ENCODE results near the gene PPM1J. TPM values are rescaled to one million over a fixed set of nuclear protein-coding genes. Genes with fewer than 3 reads are reported as not detected.

The PPM1J gene
- total and polyA plus RNA-seq, 2 experiments from 2014 or later, result 0.54 to 1.5 TPM

- in situ Hi-C loops (cut with MboI), result no loop called here
- no peaks in the 10 kb centered on the region for H3K79me2 ChIP-seq (ENCODE audit: insufficient read depth)
- 85 to 92% methylated on average over 7 of the region's 7 CpGs for WGBS, 2 experiments (ENCODE audit: low coverage in 1 of 2, low lambda C conversion rate in 2 of 2, missing lambda C conversion rate in 2 of 2)
- H3K9me3 ChIP-seq (ENCODE audit: low read depth), result no peaks in the 10 kb centered on the region
- no peak overlapping the region for H3K4me2 ChIP-seq (ENCODE audit: unreplicated experiment)
- H3K9ac ChIP-seq, result no peak overlapping the region
- H2AFZ ChIP-seq, result no peak overlapping the region
- H3K36me3 ChIP-seq (ENCODE audit: low read depth), result no peaks in the 10 kb centered on the region
- H3K9me2 ChIP-seq (ENCODE audit: insufficient read depth), result no peaks in the 10 kb centered on the region
- no peaks in the 10 kb centered on the region for H4K20me1 ChIP-seq (ENCODE audit: insufficient read depth)
- H3K27me3 ChIP-seq (replicated peaks; ENCODE audit: insufficient read depth), result no peaks in the 10 kb centered on the region
- H3F3A ChIP-seq (ENCODE audit: insufficient read depth), result peaks cover 11% of the 10 kb centered on the region
- TF ChIP-seq EZH2phosphoT487 (IDR thresholded peaks at IDR 0.05; ENCODE audit: insufficient read depth, low read depth) (no peak), EZH2 (IDR thresholded peaks at IDR 0.05; ENCODE audit: insufficient read depth, poor library complexity, severe bottlenecking) (no peak)
- H3K4me3 ChIP-seq, result no peak overlapping the region
- DNase-seq, result no peak
- H3K4me1 ChIP-seq (ENCODE audit: insufficient read depth), result peaks cover 10% of the 10 kb centered on the region
- no peak overlapping the region for H3K27ac ChIP-seq
Observed at GRCh38 chr1:112712191-112712590, 2.9 kb downstream of the PPM1J start.

DNA sequence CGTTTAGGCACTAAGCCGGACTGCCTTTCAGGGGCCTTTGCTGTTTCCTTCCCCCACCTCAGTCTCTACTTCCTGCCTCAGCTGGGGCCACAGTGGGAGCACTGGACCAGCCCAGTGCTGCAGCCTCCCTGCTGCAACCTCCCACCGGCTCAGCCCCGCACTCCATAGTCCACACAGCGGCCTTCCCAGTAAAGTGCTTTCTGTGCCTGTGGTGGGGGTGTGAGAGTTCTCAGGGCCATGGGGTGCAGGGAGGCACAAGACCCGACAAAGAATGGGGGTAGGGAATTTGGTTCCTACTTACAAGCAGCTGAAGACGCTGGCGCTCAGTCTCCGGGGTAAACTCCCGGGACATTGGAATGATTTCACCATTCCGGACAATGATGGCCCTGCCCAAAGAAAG, 3.5 kb downstream of the PPM1J start:
- H3K36me3 ChIP-seq (ENCODE audit: low read depth), result no peaks in the 10 kb centered on the region

DNA sequence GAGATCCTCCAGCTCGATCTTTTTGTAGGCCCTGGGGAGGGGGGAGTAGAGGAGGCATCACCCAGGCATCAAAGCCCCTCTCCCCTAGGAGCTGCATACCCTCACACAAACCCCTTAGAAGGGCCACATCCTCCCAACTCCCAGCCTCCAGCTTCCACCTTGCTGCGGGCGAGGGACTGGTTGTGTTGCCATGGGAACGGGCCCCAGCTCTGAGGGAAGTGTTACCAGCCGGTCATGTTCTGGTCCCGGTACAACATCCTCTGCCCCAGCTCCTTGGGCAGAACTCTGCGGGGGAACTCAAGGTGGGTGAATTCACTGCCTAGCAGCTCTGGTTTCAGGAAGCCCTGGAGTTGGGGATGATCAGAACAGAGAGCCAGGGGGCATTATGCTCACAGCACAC, 4.1 kb downstream of the PPM1J start:
- Histone ChIP-seq H3K4me3 (no peak overlapping the region), H3K4me2 (ENCODE audit: unreplicated experiment) (no peak overlapping the region), H3F3A (ENCODE audit: insufficient read depth) (peaks cover 10% of the 10 kb centered on the region), H2AFZ (no peak overlapping the region), H3K9me3 (ENCODE audit: low read depth) (no peaks in the 10 kb centered on the region), H3K9ac (no peak overlapping the region), H3K79me2 (ENCODE audit: insufficient read depth) (peaks cover 8% of the 10 kb centered on the region), H3K27ac (no peak overlapping the region), H3K36me3 (ENCODE audit: low read depth) (no peaks in the 10 kb centered on the region), H3K9me2 (ENCODE audit: insufficient read depth) (no peaks in the 10 kb centered on the region), H3K4me1 (ENCODE audit: insufficient read depth) (peaks cover 8% of the 10 kb centered on the region), H3K27me3 (replicated peaks; ENCODE audit: insufficient read depth) (no peaks in the 10 kb centered on the region), H4K20me1 (ENCODE audit: insufficient read depth) (no peaks in the 10 kb centered on the region)
- in situ Hi-C loops (cut with MboI), result no loop called here
- WGBS, 2 experiments (ENCODE audit: low coverage in 1 of 2, low lambda C conversion rate in 2 of 2, missing lambda C conversion rate in 2 of 2), result 70 to 72% methylated on average over 7 of the region's 7 CpGs
- no peak for TF ChIP-seq EZH2 (IDR thresholded peaks at IDR 0.05; ENCODE audit: insufficient read depth, poor library complexity, severe bottlenecking)
- TF ChIP-seq EZH2phosphoT487 (IDR thresholded peaks at IDR 0.05; ENCODE audit: insufficient read depth, low read depth), result no peak
- no peak for DNase-seq

More for the DNA sequence above, 3.5 kb downstream of the PPM1J start:
- Histone ChIP-seq H3K27me3 (replicated peaks; ENCODE audit: insufficient read depth) (no peaks in the 10 kb centered on the region), H3K79me2 (ENCODE audit: insufficient read depth) (peaks cover 2% of the 10 kb centered on the region), H4K20me1 (ENCODE audit: insufficient read depth) (no peaks in the 10 kb centered on the region), H3K9ac (no peak overlapping the region), H3K4me1 (ENCODE audit: insufficient read depth) (peaks cover 10% of the 10 kb centered on the region), H3K4me2 (ENCODE audit: unreplicated experiment) (no peak overlapping the region), H3K9me2 (ENCODE audit: insufficient read depth) (no peaks in the 10 kb centered on the region), H3F3A (ENCODE audit: insufficient read depth) (peaks cover 11% of the 10 kb centered on the region), H3K4me3 (no peak overlapping the region), H2AFZ (no peak overlapping the region), H3K9me3 (ENCODE audit: low read depth) (no peaks in the 10 kb centered on the region), H3K27ac (no peak overlapping the region)
- TF ChIP-seq EZH2phosphoT487 (IDR thresholded peaks at IDR 0.05; ENCODE audit: insufficient read depth, low read depth), result no peak
- TF ChIP-seq EZH2 (IDR thresholded peaks at IDR 0.05; ENCODE audit: insufficient read depth, poor library complexity, severe bottlenecking), result no peak
- DNase-seq, result no peak
- in situ Hi-C loops (cut with MboI), result no loop called here
- WGBS, 2 experiments (ENCODE audit: low coverage in 1 of 2, low lambda C conversion rate in 2 of 2, missing lambda C conversion rate in 2 of 2), result 81 to 86% methylated on average over 11 of the region's 11 CpGs

- WGBS, 2 experiments (ENCODE audit: low coverage in 1 of 2, low lambda C conversion rate in 2 of 2, missing lambda C conversion rate in 2 of 2), result 93 to 94% methylated on average over 3 of the region's 3 CpGs
- Histone ChIP-seq H3K79me2 (ENCODE audit: insufficient read depth) (peaks cover 13% of the 10 kb centered on the region), H3K9me2 (ENCODE audit: insufficient read depth) (no peaks in the 10 kb centered on the region), H3K9ac (no peak overlapping the region), H3K36me3 (ENCODE audit: low read depth) (no peaks in the 10 kb centered on the region), H3K4me3 (no peak overlapping the region), H2AFZ (no peak overlapping the region), H3K27ac (no peak overlapping the region), H3K27me3 (replicated peaks; ENCODE audit: insufficient read depth) (no peaks in the 10 kb centered on the region), H3K4me1 (ENCODE audit: insufficient read depth) (0 out of 2 replicates have a peak, but pooled peaks cover 6% of the 10 kb centered on the region), H3K4me2 (ENCODE audit: unreplicated experiment) (no peak overlapping the region), H3F3A (ENCODE audit: insufficient read depth) (peaks cover 11% of the 10 kb centered on the region), H3K9me3 (ENCODE audit: low read depth) (no peaks in the 10 kb centered on the region), H4K20me1 (ENCODE audit: insufficient read depth) (no peaks in the 10 kb centered on the region)
- no peak for DNase-seq
- TF ChIP-seq EZH2phosphoT487 (IDR thresholded peaks at IDR 0.05; ENCODE audit: insufficient read depth, low read depth), result no peak
- no peak for TF ChIP-seq EZH2 (IDR thresholded peaks at IDR 0.05; ENCODE audit: insufficient read depth, poor library complexity, severe bottlenecking)
- in situ Hi-C loops (cut with MboI), result no loop called here
Observed at GRCh38 chr1:112710586-112710985, 4.5 kb downstream of the PPM1J start.

- H3K9me2 ChIP-seq (ENCODE audit: insufficient read depth), result no peaks in the 10 kb centered on the region
- H3K4me1 ChIP-seq (ENCODE audit: insufficient read depth), result 0 out of 2 replicates have a peak, but pooled peaks cover 6% of the 10 kb centered on the region
- in situ Hi-C loops (cut with MboI), result no loop called here
- H3K4me3 ChIP-seq, result no peak overlapping the region
- DNase-seq, result no peak
- no peak for TF ChIP-seq EZH2phosphoT487 (IDR thresholded peaks at IDR 0.05; ENCODE audit: insufficient read depth, low read depth)
- TF ChIP-seq EZH2 (IDR thresholded peaks at IDR 0.05; ENCODE audit: insufficient read depth, poor library complexity, severe bottlenecking), result no peak
- H3K27ac ChIP-seq, result no peak overlapping the region
- peaks cover 17% of the 10 kb centered on the region for H3K79me2 ChIP-seq (ENCODE audit: insufficient read depth)
- H2AFZ ChIP-seq, result no peak overlapping the region
- no peaks in the 10 kb centered on the region for H3K36me3 ChIP-seq (ENCODE audit: low read depth)
- H4K20me1 ChIP-seq (ENCODE audit: insufficient read depth), result no peaks in the 10 kb centered on the region
- 84 to 87% methylated on average over 4 to 7 of the region's 7 CpGs for WGBS, 2 experiments (ENCODE audit: low coverage in 1 of 2, low lambda C conversion rate in 2 of 2, missing lambda C conversion rate in 2 of 2)
- H3K4me2 ChIP-seq (ENCODE audit: unreplicated experiment), result no peak overlapping the region
- H3K9me3 ChIP-seq (ENCODE audit: low read depth), result no peaks in the 10 kb centered on the region
- no peak overlapping the region for H3K9ac ChIP-seq
- H3F3A ChIP-seq (ENCODE audit: insufficient read depth), result peaks cover 15% of the 10 kb centered on the region
- no peaks in the 10 kb centered on the region for H3K27me3 ChIP-seq (replicated peaks; ENCODE audit: insufficient read depth)
Observed at GRCh38 chr1:112710159-112710558, 5.0 kb downstream of the PPM1J start.
